IMR-90 (cell line): ENCODE measurements around the gene PRSS38. TPM values are rescaled to one million over a fixed set of nuclear protein-coding genes. Genes with fewer than 3 reads are reported as not detected.
A peak's percentile ranks its signal among the peaks of the same experiment; 100 is the strongest.

Source experiments
- ATAC-seq: fragments of 200-7000 bp; cut with Tn5 transposase; 2 replicates; pipeline ENCODE4 v1.9.1; 2020; ENCODE audit warnings: low read depth, mild to moderate bottlenecking, moderate library complexity
- BruUV-seq: library from RNA; stranded (reverse); fragments of 400-500 nt; replicated peaks from 2 replicates; lab custom pipeline; 2021; lab: Mats Ljungman, UMichigan
- CTCF ChIA-PET: fragments of 300-600 bp; formaldehyde crosslinking; extraction: SDS; loops from one replicate; lab custom pipeline; 2021; ENCODE audit warnings: antibody characterized with exemption; lab: Yijun Ruan, JAX
- POLR2A ChIA-PET: fragments of 300-600 bp; sonication (Branson Sonifier 250); formaldehyde crosslinking; loops from one replicate; lab custom pipeline; 2022; ENCODE audit warnings: antibody characterized with exemption; ENCODE audit not compliant: unreplicated experiment; lab: Charles Lee
- DNase-seq: peaks from one replicate; pipeline ENCODE4 v3.0.0; 2013
- H2AFZ ChIP-seq: replicated peaks from 2 replicates; pipeline ENCODE3; 2013; ENCODE audit warnings: low read length, mild to moderate bottlenecking; ENCODE audit not compliant: poor library complexity
- H2AK5ac ChIP-seq: 2 replicates; pipeline ENCODE4 v1.6.1; 2013; ENCODE audit warnings: low read depth, low read length, inconsistent platforms
- H2AK9ac ChIP-seq: replicated peaks from 2 replicates; pipeline ENCODE3; 2013; ENCODE audit warnings: mild to moderate bottlenecking, low read depth, low read length, moderate library complexity; ENCODE audit not compliant: poor library complexity
- H2BK120ac ChIP-seq: 2 replicates; pipeline ENCODE4 v1.6.1; 2013; ENCODE audit warnings: low read depth, low read length, inconsistent platforms
- H2BK15ac ChIP-seq: 3 replicates; pipeline ENCODE4 v1.6.1; 2013; ENCODE audit warnings: low read depth, low read length, inconsistent platforms
- H2BK20ac ChIP-seq: 2 replicates; pipeline ENCODE4 v1.6.1; 2013; ENCODE audit warnings: low read depth, mild to moderate bottlenecking, inconsistent platforms, low read length, moderate library complexity
- H2BK5ac ChIP-seq: 2 replicates; pipeline ENCODE4 v1.6.1; 2013; ENCODE audit warnings: mild to moderate bottlenecking, low read depth, low read length, inconsistent platforms; ENCODE audit not compliant: poor library complexity, severe bottlenecking
- H3K14ac ChIP-seq: replicated peaks from 2 replicates; pipeline ENCODE4 v1.6.1; 2013; ENCODE audit warnings: low read depth, low read length, inconsistent platforms
- H3K18ac ChIP-seq: 2 replicates; pipeline ENCODE4 v1.6.1; 2013; ENCODE audit warnings: low read depth, low read length, control low read depth
- H3K23ac ChIP-seq: 2 replicates; pipeline ENCODE4 v1.6.1; 2013; ENCODE audit warnings: low read depth, low read length, inconsistent platforms
- H3K27ac ChIP-seq: 2 replicates; pipeline ENCODE4 v1.5.1; 2013; ENCODE audit warnings: mild to moderate bottlenecking, control low read depth, low read length; ENCODE audit not compliant: insufficient read depth
- H3K27me3 ChIP-seq: 2 replicates; pipeline ENCODE4 v1.6.1; 2013; ENCODE audit warnings: low read length; ENCODE audit not compliant: control insufficient read depth, insufficient read depth
- H3K36me3 ChIP-seq: 2 replicates; pipeline ENCODE4 v1.6.1; 2013; ENCODE audit warnings: low read length, mixed read lengths; ENCODE audit not compliant: control insufficient read depth, insufficient read depth
- H3K4ac ChIP-seq: 2 replicates; pipeline ENCODE4 v1.6.1; 2013; ENCODE audit warnings: low read depth, low read length, inconsistent platforms
- H3K4me1 ChIP-seq: 2 replicates; pipeline ENCODE4 v1.6.1; 2013; ENCODE audit warnings: low read length, mixed read lengths; ENCODE audit not compliant: control insufficient read depth, insufficient read depth
- H3K4me2 ChIP-seq: 2 replicates; pipeline ENCODE4 v1.6.1; 2013; ENCODE audit warnings: low read depth, mild to moderate bottlenecking, control low read depth, low read length, moderate library complexity
- H3K4me3 ChIP-seq: 2 replicates; pipeline ENCODE4 v1.5.1; 2013; ENCODE audit warnings: low read depth, mild to moderate bottlenecking, control low read depth, low read length, moderate library complexity; ENCODE audit not compliant: insufficient read depth
- H3K56ac ChIP-seq: 2 replicates; pipeline ENCODE4 v1.6.1; 2013; ENCODE audit warnings: low read length, inconsistent platforms; ENCODE audit not compliant: insufficient read depth; ENCODE audit errors: extremely low read depth
- H3K79me1 ChIP-seq, 2 experiments: 2 replicates each; pipeline ENCODE4 v1.6.1; 2013; ENCODE audit warnings: low read length in 2 of 2, inconsistent platforms in 1 of 2, low read depth in 1 of 2
- H3K9ac ChIP-seq: 2 replicates; pipeline ENCODE4 v1.6.1; 2013; ENCODE audit warnings: low read depth, low read length, control low read depth
- H3K9me1 ChIP-seq: 2 replicates; pipeline ENCODE4 v1.6.1; 2013; ENCODE audit warnings: low read length, inconsistent platforms; ENCODE audit not compliant: insufficient read depth
- H3K9me3 ChIP-seq: 2 replicates; pipeline ENCODE4 v1.6.1; 2013; ENCODE audit warnings: low read length; ENCODE audit not compliant: control insufficient read depth, insufficient read depth
- H4K20me1 ChIP-seq: 2 replicates; pipeline ENCODE4 v1.6.1; 2013; ENCODE audit warnings: low read length, inconsistent platforms; ENCODE audit not compliant: insufficient read depth
- H4K5ac ChIP-seq: 2 replicates; pipeline ENCODE4 v1.6.1; 2013; ENCODE audit warnings: mild to moderate bottlenecking, low read depth, low read length, control low read depth
- H4K8ac ChIP-seq, 2 experiments: 2 replicates each; pipeline ENCODE4 v1.6.1; 2013; ENCODE audit warnings: low read depth in 2 of 2, low read length in 2 of 2, control low read depth in 1 of 2, inconsistent platforms in 1 of 2
- H4K91ac ChIP-seq: 2 replicates; pipeline ENCODE4 v1.6.1; 2013; ENCODE audit warnings: low read depth, low read length, inconsistent platforms; ENCODE audit not compliant: insufficient read depth
- MXI1 ChIP-seq: IDR thresholded peaks from 2 replicates; pipeline ENCODE4 v1.6.1; 2012; ENCODE audit warnings: low read depth, mild to moderate bottlenecking, low read length, moderate library complexity, borderline replicate concordance
- SMC3 ChIP-seq: fragments of 150-350 bp; IDR thresholded peaks from 2 replicates; pipeline ENCODE4 v1.6.1; 2016; ENCODE audit warnings: low read depth, mild to moderate bottlenecking, antibody characterized with exemption, low read length, moderate library complexity
- WGBS, 2 experiments: methylation state at CpG; one replicate each; pipeline versions ENCODE4 v1.1.5 to v1.1.7; 2013; ENCODE audit warnings: missing lambda C conversion rate in 2 of 2; ENCODE audit not compliant: insufficient read length in 1 of 2; ENCODE audit errors: extremely low coverage in 2 of 2; 5-methylcytosine and 5-hydroxymethylcytosine counted together
- dilution Hi-C: fragments of 300-500 bp; cut with HindIII; formaldehyde crosslinking; loops from one replicate; pipeline ENCODE4 v1.14.3; 2018; ENCODE audit warnings: low sequenced_read_pairs; ENCODE audit not compliant: unreplicated experiment
- in situ Hi-C: fragments of 300-500 bp; cut with MboI; formaldehyde crosslinking; loops from 3 replicates; pipeline ENCODE4 v1.14.3; 2019; ENCODE audit warnings: low sequenced_read_pairs, inconsistent platforms, mixed read lengths
- intact Hi-C: fragments of 100-400 bp; cut with micrococcal nuclease; formaldehyde crosslinking; loops from 2 replicates; pipeline ENCODE4 v1.10.0; 2022
- polyA plus RNA-seq, 3 experiments: library from polyadenylated mRNA; depleted of rRNA; stranded (reverse); fragments of >200 nt; gene quantifications; 2 replicates each; pipeline ENCODE4 v1.2.3, GENCODE V29; 2012; ENCODE audit warnings: low replicate concordance in 1 of 3
- total RNA-seq: library from RNA; depleted of rRNA; stranded (reverse); fragments of >200 nt; gene quantifications from 2 replicates; pipeline ENCODE4 v1.2.3, GENCODE V29; 2012

The PRSS38 gene
- total and polyA plus RNA-seq, 2 of the 4 experiments (the other 2 are of a cell fraction): not detected

DNA sequence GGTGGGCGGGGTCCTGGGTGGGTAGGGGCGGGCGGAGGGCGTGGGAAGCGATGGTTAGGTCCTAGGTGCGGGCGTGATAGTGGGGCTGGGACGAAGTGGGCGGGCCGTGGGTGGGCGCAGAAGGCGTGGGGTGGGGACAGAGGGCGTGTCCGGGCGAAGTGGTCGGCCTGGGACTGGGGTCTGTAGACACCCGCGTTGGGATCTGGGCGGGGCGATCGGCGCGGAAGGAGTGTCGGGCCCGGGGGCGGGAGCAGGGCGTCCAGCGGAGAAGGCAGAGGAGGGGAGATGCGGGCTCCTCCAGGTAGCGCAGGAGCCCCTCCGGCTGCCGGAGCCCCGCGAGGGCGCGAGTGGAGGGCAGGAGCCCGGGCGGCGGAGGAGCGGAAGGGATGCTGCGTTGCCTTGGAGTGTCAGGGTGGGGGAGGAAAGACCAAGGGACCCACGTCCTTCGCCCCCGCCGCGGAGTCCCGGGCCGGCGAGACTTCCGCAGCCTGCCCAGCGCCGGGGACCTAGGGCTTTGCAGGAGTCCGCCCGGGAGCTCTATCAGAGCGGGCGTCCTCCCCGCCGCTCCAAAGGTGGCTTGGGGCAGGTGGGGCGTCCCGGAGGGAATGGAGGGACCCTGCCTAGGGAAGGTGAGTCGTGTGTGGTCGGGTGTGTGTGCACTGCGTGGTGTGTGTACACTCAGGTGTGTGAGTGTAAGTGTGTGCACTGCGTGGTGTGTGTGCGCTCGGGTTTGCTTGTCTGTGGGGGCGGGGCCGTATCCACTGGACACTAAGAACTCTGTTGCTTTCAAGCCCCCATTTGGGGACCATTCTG lies 27.0 kb upstream of the PRSS38 start:
- H3K36me3 ChIP-seq: no peaks in the 10 kb centered on the region
- peak overlapping the region; percentile 72; the same call in 1 of the 2 replicates for H3K4ac ChIP-seq
- H3K14ac ChIP-seq: no peak overlapping the region
- H4K91ac ChIP-seq: no peak overlapping the region
- H2AK9ac ChIP-seq: peak overlapping the region; percentile 29
- H3K18ac ChIP-seq: no peak overlapping the region; the same call in 1 of the 2 replicates
- H3K9me3 ChIP-seq: no peaks in the 10 kb centered on the region
- dilution Hi-C loops (no loop called here), intact Hi-C loops (loop anchor here (1.0 to 2.0 kb wide), 2 partner anchors 54 to 158 kb away; partner anchors contain the start of genes JMJD4 and SNAP47), in situ Hi-C loops (no loop called here)
- no peaks in the 10 kb centered on the region for H4K20me1 ChIP-seq
- H2BK5ac ChIP-seq: no peak overlapping the region
- H2BK20ac ChIP-seq: no peak overlapping the region
- BruUV-seq: no TSS peak
- CTCF ChIA-PET: no interaction called here
- H2AFZ ChIP-seq: peak overlapping the region; percentile 97
- no peak overlapping the region for H4K5ac ChIP-seq
- no peak overlapping the region for H2BK120ac ChIP-seq
- 1% methylated on average over 26 of the region's 68 CpGs; no CpG with 5 or more reads in 1 of the 2 experiments for WGBS, 2 experiments
- no peak overlapping the region for H3K56ac ChIP-seq
- 0 out of 2 replicates have a peak, but pooled peaks have one; percentile 12 for TF ChIP-seq MXI1
- no peak for TF ChIP-seq SMC3
- peak; percentile 78 for ATAC-seq
- no peak overlapping the region for H2BK15ac ChIP-seq
- H3K9ac ChIP-seq: peak overlapping the region; percentile 31; the same call in 1 of the 2 replicates
- no peak overlapping the region for H3K23ac ChIP-seq
- no peaks in the 10 kb centered on the region for H3K27me3 ChIP-seq
- POLR2A ChIA-PET: interaction anchor here (0.6 kb wide), 1 partner anchor 159 kb away, joined by 9 read pairs; the partner anchor contains the start of gene WNT9A
- H3K4me1 ChIP-seq: peaks cover 8% of the 10 kb centered on the region
- H3K9me1 ChIP-seq: peaks cover 10% of the 10 kb centered on the region
- no peak for DNase-seq
- H2AK5ac ChIP-seq: no peak overlapping the region
- H4K8ac ChIP-seq: peak overlapping the region in 1 of 2 experiments; percentile 32; a peak in 1 of 4 replicates
- peak overlapping the region; percentile 96 for H3K4me2 ChIP-seq
- no peaks in the 10 kb centered on the region for H3K79me1 ChIP-seq
- H3K4me3 ChIP-seq: peak overlapping the region; percentile 57
- no peak overlapping the region for H3K27ac ChIP-seq
